Left cardiac atrium (tissue), 4 donors: ENCODE data around the gene PMS1. TPM values are rescaled to one million over a fixed set of nuclear protein-coding genes. Genes with fewer than 3 reads are reported as not detected.
"Not testable (repeated sequence)": the region's sequence is repeated elsewhere in the genome, so short reads cannot be mapped to it uniquely, and the experiment has no call there.

Experiments used
- ATAC-seq, 2 donors: fragments of 200-7000 bp; cut with Tn5 transposase; one replicate each; pipeline ENCODE4 v1.9.1; 2020; ENCODE audit warnings: mild to moderate bottlenecking in 2 of 2, moderate library complexity in 2 of 2
- DNase-seq: peaks from one replicate; pipeline ENCODE4 v3.0.0-alpha.2; 2020
- intact Hi-C, 2 donors: fragments of 100-400 bp; cut with DNase I; formaldehyde crosslinking; loops; one replicate each; pipeline versions ENCODE4 v1.14.1 to v1.15.1; 2022 to 2023
- total RNA-seq, 2 donors: library from RNA; stranded (reverse); fragmentation: NEBNext Ultra II Directional; extraction: Animal tissue kit (Norgen Biotek cat#: 25700); gene quantifications; one replicate each; pipeline ENCODE4 v1.2.1, GENCODE V29; 2021
- donor health status: DM: no; HTN: yes; CAD: no.
- donor health status: DM: no; HTN: yes; CAD: no; lungs with severe emphysema.
- donor health status: DM: yes; HTN: yes; CAD: no.
- donor health status: Dilated cardiomyopathy.

PMS1 gene
- total RNA-seq, 2 donors from 2014 or later = 13.8 to 14.9 TPM

DNA sequence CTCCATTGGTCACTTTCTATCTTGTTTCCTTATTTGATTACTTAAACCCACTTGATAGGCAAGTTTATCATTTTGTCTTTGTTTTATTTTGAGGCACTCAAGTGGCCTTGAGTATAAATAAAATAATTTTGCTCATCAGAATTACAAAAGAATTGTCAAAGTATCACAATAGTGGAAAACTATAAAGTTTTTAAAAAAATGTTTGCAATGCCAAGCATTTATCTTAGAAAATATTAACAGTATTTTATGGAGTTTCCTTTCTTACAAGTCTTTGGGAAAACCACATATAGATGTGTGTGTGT lies 14.7 kb downstream of the PMS1 start:
- ATAC-seq = no peak
- no peak for DNase-seq
- intact Hi-C loops = no loop called here

DNA sequence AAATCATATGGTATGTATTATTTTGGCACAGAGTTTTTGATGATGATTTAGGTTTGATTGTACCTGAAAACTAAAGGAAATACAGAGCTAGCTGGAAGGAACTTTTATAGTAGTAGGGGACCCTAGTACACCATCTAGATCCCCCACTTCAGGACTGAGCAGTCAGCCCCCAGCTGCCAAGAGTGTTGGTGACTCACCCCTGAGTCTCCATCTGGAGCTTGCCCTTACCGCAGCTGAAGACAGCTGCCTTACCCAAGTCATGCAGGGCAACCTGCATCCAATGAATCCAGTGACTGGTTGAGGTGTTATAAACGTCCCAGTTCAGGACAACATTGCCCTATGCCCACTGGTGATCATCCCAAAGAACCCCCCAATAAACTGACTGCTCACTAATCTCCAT lies 15.3 kb downstream of the PMS1 start:
- DNase-seq (no peak), ATAC-seq (peak in 1 of 2 donors; percentile 74)
- intact Hi-C loops = no loop called here

DNA sequence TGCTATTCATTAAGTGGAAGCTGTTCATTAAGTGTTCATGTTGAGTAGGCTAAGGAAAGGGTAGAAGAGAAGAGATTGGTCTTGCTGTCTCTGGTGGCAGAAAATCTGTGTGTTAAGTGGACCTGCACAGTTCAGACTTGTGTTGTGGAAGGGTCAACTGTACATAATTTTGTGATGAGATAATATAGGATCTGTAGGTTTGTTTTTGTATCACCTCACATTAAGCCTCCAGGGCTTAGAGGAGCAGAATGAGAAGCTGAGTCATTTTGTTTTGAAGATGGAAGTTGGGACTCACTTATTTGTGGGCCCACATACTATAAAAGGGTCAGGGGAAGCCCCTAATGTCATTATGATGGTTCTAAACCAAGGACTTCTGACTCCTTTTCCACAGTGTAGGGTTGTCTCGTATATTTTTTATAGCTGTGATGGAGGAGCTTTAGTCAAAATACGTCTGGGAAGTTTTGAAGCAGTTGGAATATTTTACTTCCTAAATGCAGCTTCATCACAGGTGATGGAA lies 18.2 kb downstream of the PMS1 start:
- DNase-seq = no peak
- intact Hi-C loops = no loop called here
- no peak for ATAC-seq

DNA sequence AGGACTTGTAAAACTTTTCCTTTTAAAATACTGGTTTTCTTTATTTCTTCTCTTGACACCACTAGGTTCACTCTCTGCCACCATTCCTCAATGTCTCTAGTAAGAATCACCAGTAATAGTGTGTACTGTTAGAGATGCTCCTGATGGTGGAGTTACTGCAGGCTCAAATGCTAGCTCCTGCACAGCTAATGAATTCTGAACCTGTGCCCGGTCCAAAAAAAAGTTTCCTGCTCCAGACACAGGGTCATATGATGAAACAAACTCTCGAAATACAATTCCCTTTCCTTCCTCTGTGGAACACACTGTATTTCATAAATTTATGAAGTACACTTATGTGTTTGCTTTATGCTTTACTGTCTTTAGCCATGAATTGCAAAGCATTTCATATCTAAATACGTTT lies 19.2 kb downstream of the PMS1 start:
- intact Hi-C loops = no loop called here
- no peak for ATAC-seq
- no peak for DNase-seq

DNA sequence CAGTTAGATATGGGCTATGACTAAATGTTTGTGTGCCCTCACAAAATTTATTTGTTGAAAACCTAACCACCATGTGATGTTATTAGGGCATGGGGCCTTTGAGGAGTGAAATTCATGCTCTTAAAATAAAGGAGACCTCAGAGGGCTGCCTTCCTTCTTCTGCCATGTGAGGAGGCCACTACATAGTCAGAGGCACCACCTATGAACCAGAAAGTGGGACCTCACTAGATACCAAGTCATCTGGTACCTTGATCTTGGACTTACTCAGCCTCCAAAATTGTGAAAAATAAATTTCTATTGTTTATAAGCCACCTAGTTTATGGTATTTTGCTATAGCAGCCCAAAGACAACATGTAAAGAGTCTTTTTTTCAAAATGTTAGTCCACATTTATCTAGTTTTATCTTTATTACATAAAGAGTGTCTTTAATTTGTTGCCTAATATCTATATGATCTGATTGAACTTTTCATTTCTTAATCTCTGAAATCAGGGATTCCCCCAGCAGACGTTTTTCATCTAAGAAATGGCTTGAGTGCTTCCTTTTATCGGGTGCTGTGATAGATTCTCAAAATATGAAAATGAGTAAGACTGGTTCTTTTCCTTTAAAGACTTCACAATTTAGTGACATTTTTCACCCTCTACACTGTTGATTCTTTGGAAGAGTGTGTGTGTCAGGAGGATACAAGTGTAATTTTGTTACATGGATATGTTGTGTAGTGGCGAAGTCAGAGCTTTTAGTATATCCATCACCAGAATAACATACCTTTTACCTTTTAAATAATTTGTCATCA lies 34.2 kb downstream of the PMS1 start:
- no peak for ATAC-seq
- no peak for DNase-seq
- intact Hi-C loops = no loop called here

DNA sequence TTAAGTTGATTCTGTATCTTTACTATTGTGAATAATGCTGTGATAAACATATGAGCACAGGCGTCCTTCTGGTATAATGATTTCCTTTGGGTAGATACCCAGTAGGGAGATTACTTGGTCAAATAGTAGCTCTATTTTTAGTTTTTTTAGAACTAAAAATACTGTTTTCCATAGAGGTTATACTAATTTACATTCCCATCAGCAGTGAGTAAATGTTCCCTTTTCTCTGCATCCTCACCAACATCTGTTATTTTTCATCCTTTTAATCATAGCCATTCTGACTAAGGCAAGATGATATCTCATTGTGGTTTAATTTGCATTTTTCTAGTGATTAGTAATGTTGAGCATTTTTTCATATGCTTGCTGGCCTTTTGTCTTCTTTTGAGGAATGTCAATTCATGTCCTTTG lies 35.1 kb downstream of the PMS1 start:
- intact Hi-C loops = no loop called here
- ATAC-seq (no peak), DNase-seq (no peak)

DNA sequence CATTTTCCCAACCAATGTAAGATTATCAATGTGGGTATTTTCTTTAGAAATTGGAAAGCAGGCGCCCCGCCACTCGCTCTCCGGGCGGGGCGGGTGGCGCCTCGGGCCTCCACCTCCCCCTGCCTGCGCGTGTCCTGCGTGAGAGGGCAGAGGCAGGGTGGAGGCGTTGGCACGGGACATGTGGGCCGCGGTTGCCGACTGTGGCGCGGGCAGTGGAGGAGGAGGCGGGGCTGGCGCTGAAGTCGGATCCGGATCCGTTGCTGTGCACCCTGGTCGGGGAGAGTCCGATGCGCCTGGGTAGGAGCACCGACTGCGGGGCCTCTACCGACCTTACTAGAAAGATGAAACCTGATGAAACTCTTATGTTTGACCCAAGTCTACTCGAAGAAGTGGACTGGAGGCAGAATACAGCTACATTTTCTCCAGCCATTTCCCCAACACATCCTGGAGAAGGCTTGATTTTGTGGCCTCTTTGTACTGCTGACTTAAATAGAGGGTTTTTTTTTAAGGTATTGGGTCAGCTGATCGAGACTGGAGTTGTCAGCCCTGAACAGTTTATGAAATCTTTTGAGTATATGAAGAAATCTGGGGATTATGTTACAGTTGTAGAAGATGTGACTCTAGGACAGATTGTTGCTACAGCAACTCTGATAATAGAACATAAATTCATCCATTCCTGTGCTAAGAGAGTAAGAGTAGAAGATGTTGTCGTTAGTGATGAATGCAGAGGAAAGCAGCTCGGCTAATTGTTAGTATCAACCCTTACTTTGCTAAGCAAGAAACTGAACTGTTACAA lies 37.9 kb downstream of the PMS1 start:
- intact Hi-C loops = no loop called here
- ATAC-seq (no peak), DNase-seq (no peak)

DNA sequence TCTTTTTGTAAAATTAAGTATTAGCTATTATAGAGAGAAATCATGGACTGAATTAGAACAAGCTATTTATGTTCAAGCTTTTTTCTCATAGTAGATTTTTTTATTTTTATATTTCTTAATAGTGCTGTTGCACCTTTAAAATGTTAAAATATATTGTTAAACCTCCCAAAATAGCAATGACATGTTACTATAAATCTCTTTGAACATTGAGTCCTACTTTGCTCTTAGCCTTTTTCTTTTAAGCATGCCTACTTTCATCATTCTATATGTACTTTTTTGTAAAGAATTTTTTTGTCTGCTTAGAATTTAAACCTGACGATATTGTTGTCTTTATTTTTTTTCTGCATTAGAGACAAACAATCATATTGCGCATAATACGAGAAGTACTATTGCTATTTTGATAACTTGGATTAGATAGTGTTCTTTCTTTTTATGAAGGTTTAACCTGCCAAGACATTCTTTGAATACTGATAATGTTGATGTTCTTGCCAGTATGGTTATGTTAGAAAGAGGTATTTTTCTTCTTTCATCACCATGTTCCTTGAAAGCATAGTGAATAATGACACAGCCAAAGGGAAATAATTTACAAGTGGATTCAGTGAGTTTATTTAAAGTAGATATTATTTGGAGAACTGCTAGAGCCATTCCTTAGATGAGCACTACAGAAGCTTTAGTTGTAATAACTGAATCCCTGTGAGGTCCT lies 40.6 kb downstream of the PMS1 start:
- intact Hi-C loops = no loop called here
- DNase-seq = no peak
- ATAC-seq = no peak

DNA sequence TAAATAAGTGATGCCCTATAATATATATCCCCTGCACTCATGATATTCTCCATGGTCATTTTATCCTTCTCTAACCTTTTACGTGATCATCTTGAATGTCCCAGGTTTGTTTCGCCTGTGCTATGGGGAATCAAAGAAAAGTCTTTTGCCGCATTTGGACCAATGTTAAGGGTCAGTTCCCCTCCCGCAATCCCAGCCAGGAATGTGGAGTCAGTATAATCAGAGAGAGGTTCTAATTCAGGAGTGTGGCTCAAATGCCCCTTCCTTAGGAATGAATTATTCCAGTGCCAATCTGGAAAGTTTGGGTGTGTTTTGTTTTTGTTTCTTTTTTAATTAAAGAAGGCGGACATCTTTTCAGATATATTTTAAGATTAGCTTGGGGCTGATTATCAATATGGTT lies 41.8 kb downstream of the PMS1 start:
- DNase-seq (no peak), ATAC-seq (no peak)
- intact Hi-C loops = no loop called here

DNA sequence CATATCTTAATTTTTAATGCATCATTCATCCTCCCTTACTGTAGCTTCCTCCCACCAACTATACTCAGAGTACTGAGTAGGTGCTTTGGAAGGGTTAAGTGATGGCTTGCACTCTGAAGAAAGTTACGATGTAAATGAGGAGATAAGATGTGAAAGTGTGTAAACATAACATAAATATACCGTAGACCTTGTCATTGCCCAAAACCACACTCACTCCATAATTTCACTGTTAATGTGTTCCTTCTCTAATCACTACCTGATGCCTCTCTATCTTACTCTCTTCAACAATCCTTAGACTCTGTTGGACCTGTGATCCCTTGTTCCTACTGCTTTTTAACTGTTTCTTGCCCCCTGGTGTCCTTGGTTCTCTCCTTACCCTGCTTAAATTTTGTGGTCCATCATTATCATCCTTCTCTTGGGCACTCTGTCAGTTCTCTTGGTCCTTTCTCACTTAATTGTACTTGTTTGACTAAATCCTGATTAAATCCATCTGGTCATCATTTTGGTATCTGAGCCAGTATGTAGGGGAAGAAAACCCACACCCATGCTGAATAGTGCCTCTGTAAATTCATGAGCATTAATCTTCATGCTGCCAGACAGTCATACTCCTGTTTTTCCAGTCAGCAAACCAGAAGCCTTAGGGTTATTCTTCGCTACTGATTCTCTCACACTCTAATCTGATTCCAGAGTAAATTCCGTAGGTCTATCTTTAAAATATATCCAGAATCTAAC lies 45.0 kb downstream of the PMS1 start:
- DNase-seq (no peak), ATAC-seq (no peak)
- intact Hi-C loops = no loop called here

DNA sequence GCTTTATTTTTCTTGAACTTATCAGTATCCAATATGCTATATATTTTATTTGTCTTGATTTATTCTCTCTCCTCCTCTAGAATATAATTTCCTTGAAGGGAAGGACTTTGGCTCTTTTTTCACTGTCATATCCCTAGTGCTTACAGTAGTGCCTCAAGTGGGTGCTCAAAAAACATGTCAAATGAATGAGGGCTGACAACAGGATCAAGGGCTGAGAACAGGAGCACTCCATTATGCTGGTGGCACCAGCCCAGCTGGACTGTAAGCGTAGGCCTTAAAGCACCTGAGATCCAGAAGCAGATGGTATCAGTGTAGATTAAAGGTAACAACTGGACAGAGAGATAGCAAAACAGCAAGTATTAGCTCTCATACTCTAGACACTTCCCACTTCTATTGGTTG lies 46.3 kb downstream of the PMS1 start:
- DNase-seq = no peak
- intact Hi-C loops = no loop called here
- ATAC-seq = no peak

DNA sequence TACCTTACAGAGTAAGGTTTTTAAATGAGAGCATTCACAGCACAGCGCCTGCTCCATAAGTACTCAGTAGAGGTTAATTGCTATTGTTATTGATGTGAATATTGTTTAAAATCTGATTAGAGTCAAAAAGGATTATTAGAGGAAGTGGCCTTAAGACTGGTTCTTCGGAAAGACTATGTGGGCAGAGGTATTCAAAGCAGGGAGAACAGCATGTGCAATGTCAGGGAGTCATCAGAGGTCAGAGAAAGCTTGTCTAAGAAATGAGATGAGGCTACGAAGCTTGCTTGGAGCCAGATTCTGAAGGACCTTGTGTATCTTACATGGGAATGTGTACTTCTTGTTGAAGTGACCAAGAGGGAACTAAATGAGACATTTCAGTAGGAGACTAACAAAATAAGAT lies 49.8 kb downstream of the PMS1 start:
- intact Hi-C loops = no loop called here

DNA sequence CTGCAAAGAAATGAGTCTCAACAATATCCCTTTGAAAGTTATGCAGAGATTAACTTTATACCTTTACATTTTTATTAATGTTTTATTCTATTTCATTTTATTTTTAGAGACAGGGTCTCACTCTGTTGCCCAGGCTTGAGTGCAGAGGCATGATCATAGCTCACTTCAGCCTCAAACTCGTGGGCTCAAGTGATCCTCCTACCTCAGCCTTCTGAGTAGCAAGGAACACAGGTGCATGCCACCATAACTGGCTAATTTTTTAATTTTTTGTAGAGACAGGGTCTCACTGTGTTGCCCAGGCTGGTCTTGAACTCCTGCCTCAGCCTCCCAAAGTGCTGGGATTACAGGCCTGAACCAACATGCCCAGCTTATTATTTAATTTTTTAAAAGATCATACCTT lies 50.4 kb downstream of the PMS1 start:
- DNase-seq, ATAC-seq, intact Hi-C loops: not testable (repeated sequence)

More for the DNA sequence above, 49.8 kb downstream of the PMS1 start:
- DNase-seq = no peak
- ATAC-seq = no peak

DNA sequence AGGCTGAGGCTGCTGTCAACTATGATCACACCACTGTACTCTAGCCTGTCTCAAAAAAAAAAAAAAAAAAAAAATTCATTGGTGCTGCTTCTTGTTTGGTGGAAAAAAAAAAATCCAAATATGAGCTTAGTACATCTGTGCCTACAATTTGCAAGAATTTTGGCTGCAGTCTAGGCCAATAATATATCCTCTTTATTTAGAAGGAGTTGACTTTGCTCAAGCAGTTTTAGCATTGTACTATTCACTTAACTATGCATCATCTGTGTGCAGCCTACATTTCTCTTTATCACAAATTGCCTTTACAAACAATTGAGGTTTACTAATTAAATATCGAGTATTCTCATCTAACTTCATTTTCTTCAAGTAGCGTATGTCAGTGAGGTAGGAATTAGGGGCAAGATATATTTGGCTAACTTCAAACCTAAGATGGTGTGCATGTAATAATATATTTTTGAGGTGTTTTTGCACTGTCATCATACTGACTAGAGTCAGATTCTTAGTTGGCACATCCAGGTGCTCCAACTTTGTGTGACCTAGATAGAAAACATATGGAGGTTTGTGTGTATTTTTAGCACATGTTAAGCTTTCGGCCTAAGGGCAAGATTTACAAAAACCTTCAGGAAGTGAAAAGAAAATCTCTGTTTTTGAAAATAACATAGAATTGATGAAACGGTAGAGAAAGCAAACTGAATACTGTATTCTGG lies 51.8 kb downstream of the PMS1 start:
- intact Hi-C loops = no loop called here
- no peak for DNase-seq

DNA sequence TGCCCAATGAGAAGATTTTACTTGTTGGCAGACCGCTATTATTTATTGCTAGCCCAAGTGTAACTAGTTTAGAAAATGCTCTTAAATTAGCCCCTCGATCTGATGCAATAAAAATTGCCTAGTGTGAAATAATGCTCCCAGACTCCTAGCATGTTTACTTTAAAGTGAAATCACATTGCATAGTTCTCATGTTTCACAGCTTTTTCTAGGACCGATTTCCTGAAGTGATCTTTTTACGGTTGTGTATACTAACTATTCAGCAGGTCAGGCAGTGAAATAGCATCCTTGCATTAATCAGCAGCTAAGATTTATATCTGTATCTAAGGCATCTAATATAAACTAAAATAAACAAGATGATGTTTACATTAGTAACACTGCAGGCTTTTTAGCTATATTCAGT lies 52.4 kb downstream of the PMS1 start:
- no peak for DNase-seq
- intact Hi-C loops = no loop called here
- ATAC-seq = no peak

More for the DNA sequence above, 51.8 kb downstream of the PMS1 start:
- no peak for ATAC-seq

DNA sequence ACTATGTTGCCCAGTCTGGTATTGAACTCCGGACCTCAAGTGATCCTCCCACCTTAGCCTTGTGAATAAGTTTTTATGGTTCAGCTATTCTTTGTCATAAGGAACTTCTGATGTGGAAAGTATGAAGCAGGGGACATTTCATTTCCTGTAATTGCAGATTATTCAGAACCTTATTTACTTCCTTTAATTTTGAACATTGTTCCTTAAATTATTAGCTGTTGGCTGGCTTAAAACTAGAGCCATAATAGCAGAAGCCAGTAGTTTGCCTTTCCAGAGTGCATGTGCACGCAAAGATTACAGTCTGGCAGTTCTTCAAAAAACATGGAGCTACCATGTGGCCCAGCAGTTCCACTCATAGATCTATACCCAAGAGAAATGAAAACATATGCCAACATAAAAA lies 53.1 kb downstream of the PMS1 start:
- DNase-seq (no peak), ATAC-seq (no peak)
- intact Hi-C loops = no loop called here

DNA sequence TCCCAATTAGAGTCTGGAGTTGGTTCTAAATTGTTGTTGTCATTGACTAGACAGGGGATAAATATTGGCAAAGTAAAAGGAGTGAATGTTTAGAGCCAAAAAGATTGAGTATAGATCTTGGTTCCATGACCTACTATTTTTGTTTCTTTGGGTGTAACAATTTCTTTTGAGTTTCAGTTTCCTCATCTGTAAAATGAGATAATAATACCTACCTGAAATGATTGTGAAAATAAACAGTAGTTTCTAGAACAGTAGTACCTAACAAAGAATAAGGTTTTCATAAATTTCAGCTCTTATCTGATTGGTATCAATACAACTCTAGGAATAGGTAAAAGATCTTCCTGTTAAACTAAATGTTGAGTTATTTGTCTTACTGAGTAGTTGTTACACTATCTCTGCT lies 56.8 kb downstream of the PMS1 start:
- intact Hi-C loops = no loop called here
- ATAC-seq (no peak), DNase-seq (no peak)

DNA sequence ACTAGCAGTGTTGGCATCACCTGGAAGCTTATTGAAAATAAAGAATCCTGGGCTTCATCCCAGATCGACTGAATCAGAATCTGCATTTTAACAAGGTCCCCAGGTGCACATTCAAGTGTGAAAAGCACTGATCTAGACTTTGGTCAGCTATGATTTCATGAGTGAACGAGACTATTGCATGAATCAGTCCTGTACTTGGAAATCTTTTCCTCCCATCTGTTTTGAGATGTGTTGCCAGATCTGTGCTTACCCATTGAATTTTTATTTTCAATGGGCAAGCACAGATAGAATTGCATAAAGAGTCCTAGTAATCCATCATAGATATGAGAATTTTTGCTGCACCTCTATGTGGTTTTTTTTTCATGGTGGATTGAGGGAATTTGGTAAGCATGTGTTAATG lies 64.0 kb downstream of the PMS1 start:
- ATAC-seq = no peak
- no peak for DNase-seq
- intact Hi-C loops = no loop called here

DNA sequence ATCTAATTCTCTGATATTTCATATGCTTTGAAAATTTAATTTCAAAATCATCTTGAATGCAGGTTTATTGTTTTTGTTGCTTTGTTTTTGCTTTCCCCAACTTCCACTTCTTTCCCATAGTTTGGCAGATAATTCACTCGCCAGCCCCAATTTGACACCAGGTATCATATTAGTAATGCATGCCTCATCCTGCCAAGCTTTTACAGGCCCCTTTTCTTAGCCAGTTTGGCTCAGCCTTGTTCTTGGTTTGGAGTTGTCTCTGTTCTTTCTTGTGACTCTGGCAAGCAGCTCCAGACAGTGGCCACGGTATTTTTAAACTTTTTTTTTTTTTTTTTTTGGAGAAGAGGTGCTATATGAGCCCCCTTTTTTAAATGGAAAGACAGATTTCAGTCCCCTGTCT lies 65.3 kb downstream of the PMS1 start:
- intact Hi-C loops = no loop called here
- DNase-seq = no peak
- no peak for ATAC-seq
